ENCODE data around the gene RPH3AL. TPM values are rescaled to one million over a fixed set of nuclear protein-coding genes. Genes with fewer than 3 reads are reported as not detected.

The RPH3AL gene
- total and polyA plus RNA-seq, 9 donors, result 5.8 to 43.8 (median 21.0) TPM

DNA sequence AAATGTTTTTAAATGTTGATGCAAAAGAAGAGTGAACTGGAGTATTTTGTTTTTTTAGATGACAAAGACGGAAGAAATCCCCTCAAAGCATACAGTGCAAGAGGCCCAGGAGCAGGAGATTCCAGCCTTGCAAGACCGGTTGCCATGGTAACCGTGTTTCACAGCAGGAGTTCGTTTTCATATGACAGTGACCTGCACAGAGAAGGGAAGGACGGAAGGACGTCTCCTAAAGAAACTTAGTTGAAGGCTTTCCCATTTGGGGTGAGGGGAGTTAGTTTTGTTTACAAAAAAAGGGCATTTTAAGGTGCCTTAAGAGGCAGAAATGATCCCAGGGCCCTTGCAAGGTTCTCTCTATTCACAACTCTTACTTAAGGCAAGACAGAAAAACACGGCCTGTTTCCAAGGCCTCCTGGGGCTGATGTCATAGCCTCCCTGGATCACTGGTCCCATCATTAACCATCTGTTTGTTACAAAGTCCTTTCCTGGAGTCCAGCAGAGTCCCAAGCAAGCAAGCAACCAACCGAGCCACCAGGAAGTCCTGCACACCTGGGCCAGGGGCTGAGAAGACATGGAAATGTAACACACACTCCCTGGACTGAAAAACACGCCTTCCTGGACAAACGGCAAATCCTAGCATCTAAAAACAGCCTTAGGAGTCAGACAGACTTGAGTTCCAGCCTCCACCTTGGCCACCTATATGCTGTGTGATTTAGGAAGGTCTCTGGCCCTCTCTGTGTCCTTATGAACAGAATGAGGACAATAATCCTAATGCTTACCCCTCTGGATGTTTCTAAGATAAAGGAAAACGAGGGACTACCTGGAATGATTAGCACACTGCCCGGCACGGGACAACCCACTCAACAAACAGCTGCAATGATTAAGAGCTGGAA lies 30.3 kb upstream of the RPH3AL start:
- no peak for TF ChIP-seq POLR2A (IDR thresholded peaks at IDR 0.05)
- TF ChIP-seq, protein P1, sequence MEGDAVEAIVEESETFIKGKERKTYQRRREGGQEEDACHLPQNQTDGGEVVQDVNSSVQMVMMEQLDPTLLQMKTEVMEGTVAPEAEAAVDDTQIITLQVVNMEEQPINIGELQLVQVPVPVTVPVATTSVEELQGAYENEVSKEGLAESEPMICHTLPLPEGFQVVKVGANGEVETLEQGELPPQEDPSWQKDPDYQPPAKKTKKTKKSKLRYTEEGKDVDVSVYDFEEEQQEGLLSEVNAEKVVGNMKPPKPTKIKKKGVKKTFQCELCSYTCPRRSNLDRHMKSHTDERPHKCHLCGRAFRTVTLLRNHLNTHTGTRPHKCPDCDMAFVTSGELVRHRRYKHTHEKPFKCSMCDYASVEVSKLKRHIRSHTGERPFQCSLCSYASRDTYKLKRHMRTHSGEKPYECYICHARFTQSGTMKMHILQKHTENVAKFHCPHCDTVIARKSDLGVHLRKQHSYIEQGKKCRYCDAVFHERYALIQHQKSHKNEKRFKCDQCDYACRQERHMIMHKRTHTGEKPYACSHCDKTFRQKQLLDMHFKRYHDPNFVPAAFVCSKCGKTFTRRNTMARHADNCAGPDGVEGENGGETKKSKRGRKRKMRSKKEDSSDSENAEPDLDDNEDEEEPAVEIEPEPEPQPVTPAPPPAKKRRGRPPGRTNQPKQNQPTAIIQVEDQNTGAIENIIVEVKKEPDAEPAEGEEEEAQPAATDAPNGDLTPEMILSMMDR (IDR thresholded peaks at IDR 0.05), result no peak
- no peak for TF ChIP-seq EP300 (IDR thresholded peaks at IDR 0.05)
- DNase-seq, result peak in 2 of 5 donors; percentile 38 to 49
- no peak overlapping the region for H3K4me3 ChIP-seq
- intact Hi-C loops (cut with DNase I), result loop anchor here in 2 of 4 donors (10.0 kb wide), 1 partner anchor 48 kb away; no protein-coding TSS in a partner anchor
- no peaks in the 10 kb centered on the region for H3K27me3 ChIP-seq
- H3K27ac ChIP-seq, result peak overlapping the region in 1 of 2 donors; percentile 7
- no peaks in the 10 kb centered on the region for H3K36me3 ChIP-seq
- peaks cover 8% of the 10 kb centered on the region for H3K4me1 ChIP-seq (ENCODE audit: insufficient read depth)
- no peaks in the 10 kb centered on the region for H3K9me3 ChIP-seq
- 58 to 72% (median 60%) methylated on average over 13 of the region's 13 CpGs for WGBS, 3 donors

DNA sequence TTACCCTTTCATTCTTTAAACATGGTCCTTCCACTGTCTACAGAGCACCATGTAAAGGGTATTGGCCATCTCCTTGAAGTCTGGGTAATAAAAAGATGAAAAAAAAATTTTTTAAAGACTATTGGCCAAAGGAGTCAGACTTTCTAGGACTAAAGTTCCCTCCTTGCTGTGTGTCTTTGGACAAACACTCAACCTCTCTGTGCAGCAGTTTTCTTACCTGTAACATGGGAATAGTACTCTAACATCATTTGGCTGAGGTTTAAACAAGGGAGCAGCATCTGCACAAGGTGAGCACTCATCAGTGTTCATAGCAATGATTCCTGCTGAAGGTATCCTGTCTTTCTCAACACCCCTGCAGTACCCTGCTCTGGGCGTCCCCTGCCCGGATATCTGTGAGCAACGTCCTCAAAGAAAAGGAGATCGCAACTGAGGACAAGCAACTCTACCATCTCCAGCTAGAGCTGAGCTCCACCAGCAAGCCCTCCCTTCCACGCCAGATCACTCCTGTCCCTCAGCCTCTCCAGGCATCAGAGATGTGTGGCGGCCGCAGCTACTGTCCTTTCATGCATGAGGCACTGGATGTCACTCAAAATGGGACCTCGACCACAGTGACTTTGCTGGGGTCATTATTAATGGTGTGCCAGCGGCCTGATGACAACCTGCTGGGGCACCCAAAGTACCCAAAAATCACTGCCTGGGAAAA lies 29.5 kb upstream of the RPH3AL start:
- intact Hi-C loops (cut with DNase I), result loop anchor here in 2 of 4 donors (10.0 kb wide), 1 partner anchor 47 kb away; no protein-coding TSS in a partner anchor
- H3K27me3 ChIP-seq, result no peaks in the 10 kb centered on the region
- TF ChIP-seq, protein P1 (IDR thresholded peaks at IDR 0.05), result no peak
- no peak for TF ChIP-seq EP300 (IDR thresholded peaks at IDR 0.05)
- no peak for TF ChIP-seq POLR2A (IDR thresholded peaks at IDR 0.05)
- no peak for DNase-seq
- no peak overlapping the region for H3K4me3 ChIP-seq
- H3K27ac ChIP-seq, result no peak overlapping the region
- H3K36me3 ChIP-seq, result no peaks in the 10 kb centered on the region
- 85 to 87% (median 85%) methylated on average over 9 of the region's 9 CpGs for whole genome bisulfite sequencing, 3 donors
- no peaks in the 10 kb centered on the region for H3K9me3 ChIP-seq
- peaks cover 8% of the 10 kb centered on the region for H3K4me1 ChIP-seq (ENCODE audit: insufficient read depth)

DNA sequence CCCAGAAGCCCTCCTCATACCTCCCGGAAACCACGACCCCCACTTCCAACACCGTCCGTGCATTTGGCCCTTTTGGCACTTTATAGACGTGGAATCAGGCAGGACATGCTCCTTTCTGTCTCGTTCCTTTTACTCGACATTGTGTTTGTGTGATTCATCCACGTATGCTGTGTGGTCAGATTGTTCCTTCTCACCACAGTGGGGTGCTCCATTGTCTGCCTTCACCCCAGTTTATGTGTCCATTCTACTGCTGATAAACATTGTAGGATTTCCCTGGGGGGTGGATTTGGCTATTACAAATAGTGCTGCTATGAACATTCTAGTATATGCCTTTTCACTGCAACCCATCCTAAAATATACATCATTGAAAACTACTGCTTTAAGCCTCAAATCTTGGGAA lies 28.9 kb upstream of the RPH3AL start:
- Histone ChIP-seq H3K27ac (no peak overlapping the region), H3K27me3 (no peaks in the 10 kb centered on the region), H3K4me1 (ENCODE audit: insufficient read depth) (peaks cover 10% of the 10 kb centered on the region), H3K36me3 (no peaks in the 10 kb centered on the region), H3K9me3 (no peaks in the 10 kb centered on the region), H3K4me3 (no peak overlapping the region)
- no peak for DNase-seq
- intact Hi-C loops (cut with DNase I), result loop anchor here in 2 of 4 donors (10.0 kb wide), 1 partner anchor 47 kb away; no protein-coding TSS in a partner anchor
- WGBS, 3 donors, result 54 to 63% (median 62%) methylated on average over 8 of the region's 8 CpGs
- TF ChIP-seq POLR2A (IDR thresholded peaks at IDR 0.05) (no peak), EP300 (IDR thresholded peaks at IDR 0.05) (no peak)
- TF ChIP-seq, protein P1 (IDR thresholded peaks at IDR 0.05), result no peak

Data from ovary (tissue), 9 donors.